Endothelial cell of umbilical vein (primary cell): ENCODE results near the gene TMEM161A.
A peak's percentile ranks its signal among the peaks of the same experiment; 100 is the strongest.

Source experiments
- FOS ChIP-seq: IDR thresholded peaks from 2 replicates; pipeline ENCODE4 v1.6.1; 2011; ENCODE audit warnings: mild to moderate bottlenecking, low read length, moderate library complexity, borderline replicate concordance; ENCODE audit not compliant: insufficient read depth
- GATA2 ChIP-seq: IDR thresholded peaks from 2 replicates; pipeline ENCODE4 v1.7.0; 2011; ENCODE audit warnings: low read depth, mild to moderate bottlenecking, moderate library complexity, mixed read lengths, low read length; ENCODE audit not compliant: insufficient read length, insufficient read depth
- POLR2A ChIP-seq: IDR thresholded peaks from 2 replicates; pipeline ENCODE4 v1.6.1; 2012; ENCODE audit warnings: low read depth, mild to moderate bottlenecking, control low read depth, low read length
- TF ChIP-seq, protein P1 (sequence below), 2 donors: IDR thresholded peaks; 1 replicate in 1 of 2; 2 replicates in 1 of 2; pipeline ENCODE4 v1.5.1; 2011; ENCODE audit warnings: low read length in 2 of 2, mild to moderate bottlenecking in 2 of 2, moderate library complexity in 2 of 2, control low read depth in 1 of 2, inconsistent platforms in 1 of 2, low read depth in 1 of 2; ENCODE audit not compliant: insufficient read depth in 1 of 2; ENCODE audit errors: extremely low read depth in 1 of 2

GRCh38 chr19:19145684-19146608 is 7.7 kb upstream of the TMEM161A start:
- TF ChIP-seq, protein P1, sequence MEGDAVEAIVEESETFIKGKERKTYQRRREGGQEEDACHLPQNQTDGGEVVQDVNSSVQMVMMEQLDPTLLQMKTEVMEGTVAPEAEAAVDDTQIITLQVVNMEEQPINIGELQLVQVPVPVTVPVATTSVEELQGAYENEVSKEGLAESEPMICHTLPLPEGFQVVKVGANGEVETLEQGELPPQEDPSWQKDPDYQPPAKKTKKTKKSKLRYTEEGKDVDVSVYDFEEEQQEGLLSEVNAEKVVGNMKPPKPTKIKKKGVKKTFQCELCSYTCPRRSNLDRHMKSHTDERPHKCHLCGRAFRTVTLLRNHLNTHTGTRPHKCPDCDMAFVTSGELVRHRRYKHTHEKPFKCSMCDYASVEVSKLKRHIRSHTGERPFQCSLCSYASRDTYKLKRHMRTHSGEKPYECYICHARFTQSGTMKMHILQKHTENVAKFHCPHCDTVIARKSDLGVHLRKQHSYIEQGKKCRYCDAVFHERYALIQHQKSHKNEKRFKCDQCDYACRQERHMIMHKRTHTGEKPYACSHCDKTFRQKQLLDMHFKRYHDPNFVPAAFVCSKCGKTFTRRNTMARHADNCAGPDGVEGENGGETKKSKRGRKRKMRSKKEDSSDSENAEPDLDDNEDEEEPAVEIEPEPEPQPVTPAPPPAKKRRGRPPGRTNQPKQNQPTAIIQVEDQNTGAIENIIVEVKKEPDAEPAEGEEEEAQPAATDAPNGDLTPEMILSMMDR (IDR thresholded peaks at IDR 0.05; ENCODE audit: extremely low read depth in 1 of 2, insufficient read depth in 1 of 2, low read depth in 1 of 2, low read length in 2 of 2): peak; percentile 80 to 97
- TF ChIP-seq POLR2A: no peak
- TF ChIP-seq FOS: no peak
- no peak for TF ChIP-seq GATA2
